HepG2 (cell line): ENCODE measurements around the gene ABI3. TPM values are rescaled to one million over a fixed set of nuclear protein-coding genes. Genes with fewer than 3 reads are reported as not detected.

Source experiments
- ARHGAP35 ChIP-seq: sonication (generic); formaldehyde crosslinking; IDR thresholded peaks from 2 replicates; pipeline ENCODE4 v1.9.0; 2022; ENCODE audit warnings: mild to moderate bottlenecking, inconsistent platforms, moderate library complexity, missing genetic modification reagents, borderline replicate concordance
- ARID3A ChIP-seq: IDR thresholded peaks from 2 replicates; pipeline ENCODE4 v1.6.1; 2012; ENCODE audit warnings: low read depth, low read length, improper control_type of control experiment
- BHLHE40 ChIP-seq: IDR thresholded peaks from 2 replicates; pipeline ENCODE4 v1.6.1; 2011; ENCODE audit warnings: low read length, improper control_type of control experiment
- CERS6 ChIP-seq: sonication (generic); formaldehyde crosslinking; IDR thresholded peaks from 2 replicates; pipeline ENCODE4 v1.5.0; 2020; ENCODE audit warnings: missing genetic modification reagents
- CREM ChIP-seq, 2 experiments: sonication (generic) in 1 of 2; formaldehyde crosslinking in 1 of 2; IDR thresholded peaks; 2 replicates each; pipeline versions ENCODE4 v1.4.0 to v1.6.1; 2016 to 2020; ENCODE audit warnings: antibody characterized with exemption in 1 of 2, mild to moderate bottlenecking in 1 of 2, missing genetic modification reagents in 1 of 2
- FUBP1 ChIP-seq: sonication (generic); formaldehyde crosslinking; IDR thresholded peaks from 2 replicates; pipeline ENCODE4 v1.5.1; 2020; ENCODE audit warnings: missing genetic modification reagents, mild to moderate bottlenecking, borderline replicate concordance
- GPN1 ChIP-seq: sonication (generic); formaldehyde crosslinking; IDR thresholded peaks from 2 replicates; pipeline ENCODE4 v1.5.1; 2020; ENCODE audit warnings: missing genetic modification reagents, borderline replicate concordance
- GTF3A ChIP-seq: sonication (generic); formaldehyde crosslinking; conservative IDR thresholded peaks from 2 replicates; pipeline ENCODE4 v1.4.0; 2020; ENCODE audit warnings: mild to moderate bottlenecking, missing genetic modification reagents
- HDAC6 ChIP-seq: fragments of 200-600 bp; sonication (generic); IDR thresholded peaks from 2 replicates; pipeline ENCODE4 v1.7.0; 2017; ENCODE audit warnings: mild to moderate bottlenecking, antibody characterized with exemption, low read length, low read depth
- HMGXB4 ChIP-seq, 2 experiments: sonication (generic) in 1 of 2; formaldehyde crosslinking in 1 of 2; IDR thresholded peaks; 2 replicates each; pipeline versions ENCODE4 v1.4.0 to v1.6.1; 2018 to 2020; ENCODE audit warnings: missing genetic modification reagents in 2 of 2, borderline replicate concordance in 1 of 2, low read depth in 1 of 2, mild to moderate bottlenecking in 1 of 2, missing biosample characterization in 1 of 2
- KDM1A ChIP-seq: IDR thresholded peaks from 2 replicates; pipeline ENCODE4 v1.6.1; 2016; ENCODE audit warnings: missing compliant biosample characterization
- MAF1 ChIP-seq: sonication (generic); formaldehyde crosslinking; IDR thresholded peaks from 2 replicates; pipeline ENCODE4 v1.5.0; 2020; ENCODE audit warnings: missing genetic modification reagents, borderline replicate concordance
- MEF2D ChIP-seq: sonication (generic); formaldehyde crosslinking; IDR thresholded peaks from 2 replicates; pipeline ENCODE4 v1.5.1; 2020; ENCODE audit warnings: mild to moderate bottlenecking, missing genetic modification reagents
- PAX8 ChIP-seq: sonication (generic); formaldehyde crosslinking; IDR thresholded peaks from 2 replicates; pipeline ENCODE4 v1.8.0; 2022; ENCODE audit warnings: mild to moderate bottlenecking, missing genetic modification reagents, borderline replicate concordance
- PLRG1 ChIP-seq: fragments of 450-650 bp; conservative IDR thresholded peaks from 2 replicates; pipeline ENCODE4 v1.6.1; 2016
- SMAD3 ChIP-seq: sonication (generic); formaldehyde crosslinking; IDR thresholded peaks from 2 replicates; pipeline ENCODE4 v1.4.0; 2020; ENCODE audit warnings: missing genetic modification reagents
- TGIF2 ChIP-seq: IDR thresholded peaks from 2 replicates; pipeline ENCODE4 v1.6.1; 2016; ENCODE audit warnings: control low read depth, missing compliant biosample characterization
- TOPORS ChIP-seq: sonication (generic); formaldehyde crosslinking; IDR thresholded peaks from 2 replicates; pipeline ENCODE4 v1.8.0; 2023; ENCODE audit warnings: mild to moderate bottlenecking, missing genetic modification reagents
- ZNF275 ChIP-seq: sonication (generic); formaldehyde crosslinking; IDR thresholded peaks from 2 replicates; pipeline ENCODE4 v1.8.0; 2022; ENCODE audit warnings: missing genetic modification reagents, mild to moderate bottlenecking, inconsistent platforms, borderline replicate concordance
- ZNF598 ChIP-seq: sonication (generic); formaldehyde crosslinking; IDR thresholded peaks from 2 replicates; pipeline ENCODE4 v1.5.1; 2020; ENCODE audit warnings: mild to moderate bottlenecking, missing genetic modification reagents, borderline replicate concordance
- ZNF652 ChIP-seq: IDR thresholded peaks from 2 replicates; pipeline ENCODE4 v1.6.1; 2016; ENCODE audit warnings: low read depth, borderline replicate concordance
- ZNF75D ChIP-seq: sonication (generic); formaldehyde crosslinking; IDR thresholded peaks from 2 replicates; pipeline ENCODE4 v1.8.1; 2023; ENCODE audit warnings: missing genetic modification reagents, mild to moderate bottlenecking, borderline replicate concordance
- polyA plus RNA-seq, 8 experiments: library from polyadenylated mRNA; depleted of rRNA in 3 of 8; stranded (reverse) in 7 of 8; unstranded in 1 of 8; fragments of >200 nt; fragmentation: Illumina TruSeq in 4 of 8; extraction: Trizol in 4 of 8; gene quantifications; 2 replicates each; pipeline versions ENCODE4 v1.2.1 to v1.2.3, GENCODE V29; 2011 to 2016; ENCODE audit warnings: low read depth in 4 of 8, missing spikeins in 1 of 8, mixed read lengths in 1 of 8; ENCODE audit not compliant: insufficient read depth in 1 of 8
- total RNA-seq, 5 experiments: library from RNA; depleted of rRNA; stranded (reverse); fragments of >200 nt; fragmentation: Illumina TruSeq; extraction: Trizol; gene quantifications; 2 replicates each; pipeline ENCODE4 v1.2.3, GENCODE V29; 2016; ENCODE audit warnings: low read depth in 1 of 5

The ABI3 gene
- total and polyA plus RNA-seq, 2 of the 13 experiments (the other 11 are each of a cell fraction or from before 2014, with no cell fraction given): not detected

- TF ChIP-seq CERS6 (CRISPR knock-in tag) (no peak), PAX8 (no peak), TGIF2 (CRISPR knock-in tag) (no peak), SMAD3 (CRISPR knock-in tag) (no peak), CREM (IDR thresholded peaks at IDR 0.05) (no peak), CREM (CRISPR knock-in tag; IDR thresholded peaks at IDR 0.05) (no peak), BHLHE40 (no peak), GTF3A (no peak), ARID3A (no peak), ZNF275 (CRISPR knock-in tag) (no peak), MAF1 (CRISPR knock-in tag) (no peak), FUBP1 (no peak), ARHGAP35 (CRISPR knock-in tag) (no peak), KDM1A (CRISPR knock-in tag) (no peak), MEF2D (no peak), ZNF598 (CRISPR knock-in tag) (no peak), ZNF75D (CRISPR knock-in tag) (no peak), HMGXB4 (CRISPR knock-in tag; IDR thresholded peaks at IDR 0.05; ENCODE audit: borderline replicate concordance in 1 of 2, low read depth in 1 of 2) (0 out of 4 replicates have a peak, but pooled peaks of 1 of the 2 experiments have one; percentile 17), GPN1 (CRISPR knock-in tag) (no peak), TOPORS (CRISPR knock-in tag) (no peak), ZNF652 (CRISPR knock-in tag) (no peak), HDAC6 (no peak), PLRG1 (no peak)
Observed at GRCh38 chr17:49223517-49224197, 13.2 kb downstream of the ABI3 start (continued).
